ENCODE measurements around the gene FBXL7. TPM values are rescaled to one million over a fixed set of nuclear protein-coding genes. Genes with fewer than 3 reads are reported as not detected.

The FBXL7 gene
- total RNA-seq, 1 experiment from 2014 or later: not detected

- Histone ChIP-seq H3K36me3 (ENCODE audit: control insufficient read depth, insufficient read depth, low read length) (no peaks in the 10 kb centered on the region), H3K27ac (ENCODE audit: low read length) (no peak overlapping the region), H3K4me1 (ENCODE audit: control insufficient read depth, insufficient read depth, low read length) (no peaks in the 10 kb centered on the region), H3K27me3 (ENCODE audit: control insufficient read depth, insufficient read depth, low read length) (no peaks in the 10 kb centered on the region), H3K9me3 (ENCODE audit: control insufficient read depth, insufficient read depth, low read depth, low read length) (no peaks in the 10 kb centered on the region), H3K4me3 (ENCODE audit: low read depth in 2 of 2, low read length in 2 of 2) (no peak overlapping the region)
- no TSS peak for BruUV-seq (replicated peaks)
- TF ChIP-seq SIN3A (IDR thresholded peaks at IDR 0.05; ENCODE audit: borderline replicate concordance, insufficient read depth, low read depth, low read length) (no peak), TCF7L2 (IDR thresholded peaks at IDR 0.05; ENCODE audit: low read depth, low read length) (no peak), REST (IDR thresholded peaks at IDR 0.05; ENCODE audit: insufficient read depth in 1 of 2, low read depth in 2 of 2, low read length in 1 of 2) (no peak), POLR2AphosphoS5 (IDR thresholded peaks at IDR 0.05; ENCODE audit: low read depth, low read length) (no peak), CTCF (IDR thresholded peaks at IDR 0.05) (no peak)
- ATAC-seq (no peak), DNase-seq (ENCODE audit: low read depth, low spot score) (no peak)
- intact Hi-C loops (cut with micrococcal nuclease; ENCODE audit: unreplicated experiment) (no loop called here), in situ Hi-C loops (cut with HindIII; ENCODE audit: low pct_unique_long_range_greater_than_20kb, low sequenced_read_pairs) (no loop called here)
- ChIA-PET CTCF (no interaction called here), POLR2A (no interaction called here)
Measured at GRCh38 chr5:15737036-15737821, 237.2 kb downstream of the FBXL7 start.

GRCh38 chr5:15737871-15738664 is 238.1 kb downstream of the FBXL7 start:
- Histone ChIP-seq H3K4me3 (ENCODE audit: low read depth in 2 of 2, low read length in 2 of 2) (no peak overlapping the region), H3K4me1 (ENCODE audit: control insufficient read depth, insufficient read depth, low read length) (no peaks in the 10 kb centered on the region), H3K9me3 (ENCODE audit: control insufficient read depth, insufficient read depth, low read depth, low read length) (no peaks in the 10 kb centered on the region), H3K27ac (ENCODE audit: low read length) (no peak overlapping the region), H3K27me3 (ENCODE audit: control insufficient read depth, insufficient read depth, low read length) (no peaks in the 10 kb centered on the region), H3K36me3 (ENCODE audit: control insufficient read depth, insufficient read depth, low read length) (no peaks in the 10 kb centered on the region)
- TF ChIP-seq REST (IDR thresholded peaks at IDR 0.05; ENCODE audit: insufficient read depth in 1 of 2, low read depth in 2 of 2, low read length in 1 of 2) (no peak), POLR2AphosphoS5 (IDR thresholded peaks at IDR 0.05; ENCODE audit: low read depth, low read length) (no peak), TCF7L2 (IDR thresholded peaks at IDR 0.05; ENCODE audit: low read depth, low read length) (no peak), CTCF (IDR thresholded peaks at IDR 0.05) (no peak), SIN3A (IDR thresholded peaks at IDR 0.05; ENCODE audit: borderline replicate concordance, insufficient read depth, low read depth, low read length) (no peak)
- POLR2A ChIA-PET: no interaction called here
- intact Hi-C loops (cut with micrococcal nuclease; ENCODE audit: unreplicated experiment) (no loop called here), in situ Hi-C loops (cut with HindIII; ENCODE audit: low pct_unique_long_range_greater_than_20kb, low sequenced_read_pairs) (no loop called here)
- no peak for ATAC-seq
- no peak for DNase-seq (ENCODE audit: low read depth, low spot score)
- no TSS peak for BruUV-seq (replicated peaks)
- CTCF ChIA-PET: no interaction called here

Measured in Panc1 (cell line).